Epithelial cell of proximal tubule (primary cell): ENCODE measurements around the gene VKORC1L1. TPM values are rescaled to one million over a fixed set of nuclear protein-coding genes. Genes with fewer than 3 reads are reported as not detected.
A peak's percentile ranks its signal among the peaks of the same experiment; 100 is the strongest.
"Not testable (repeated sequence)": the region's sequence is repeated elsewhere in the genome, so short reads cannot be mapped to it uniquely, and the experiment has no call there.

Source experiments
- DNase-seq: peaks from one replicate; pipeline ENCODE4 v3.0.0-alpha.2; 2011; ENCODE audit warnings: low read depth
- H3K4me3 ChIP-seq: 2 replicates; pipeline ENCODE4 v1.5.1; 2011; ENCODE audit warnings: low read depth, mild to moderate bottlenecking, low read length
- CTCF ChIP-seq: conservative IDR thresholded peaks from 2 replicates; pipeline ENCODE4 v1.5.1; 2012; ENCODE audit warnings: low read depth, mild to moderate bottlenecking, low read length
- total RNA-seq: library from RNA; depleted of rRNA; stranded (reverse); fragments of >200 nt; gene quantifications from 2 replicates; pipeline ENCODE4 v1.2.3, GENCODE V29; 2015

The VKORC1L1 gene
- total RNA-seq, 1 donor from 2014 or later: 13.8 TPM

- no peak for DNase-seq
- H3K4me3 ChIP-seq: no peak overlapping the region
- no peak for TF ChIP-seq CTCF
Observed at GRCh38 chr7:65846008-65846570, 26.8 kb upstream of the VKORC1L1 start.

- H3K4me3 ChIP-seq, DNase-seq: not testable (repeated sequence)
Observed at GRCh38 chr7:65853426-65853825, 19.4 kb upstream of the VKORC1L1 start.

- not testable (repeated sequence) for H3K4me3 ChIP-seq, DNase-seq
Observed at GRCh38 chr7:65853892-65854291, 19.0 kb upstream of the VKORC1L1 start.

- not testable (repeated sequence) for DNase-seq, H3K4me3 ChIP-seq
Observed at GRCh38 chr7:65857321-65857894, 15.5 kb upstream of the VKORC1L1 start.

GRCh38 chr7:65858660-65859059 is 14.2 kb upstream of the VKORC1L1 start:
- DNase-seq, H3K4me3 ChIP-seq: not testable (repeated sequence)

GRCh38 chr7:65866244-65866643 is 6.6 kb upstream of the VKORC1L1 start:
- DNase-seq, H3K4me3 ChIP-seq: not testable (repeated sequence)

- not testable (repeated sequence) for DNase-seq, H3K4me3 ChIP-seq
Observed at GRCh38 chr7:65867681-65868080, 5.2 kb upstream of the VKORC1L1 start.

- not testable (repeated sequence) for DNase-seq, H3K4me3 ChIP-seq
Observed at GRCh38 chr7:65869312-65869711, 3.6 kb upstream of the VKORC1L1 start.

- DNase-seq: not testable (repeated sequence)
Observed at GRCh38 chr7:65871451-65871850, 1.4 kb upstream of the VKORC1L1 start.

GRCh38 chr7:65873582-65874193 is 814 bp downstream of the VKORC1L1 start:
- DNase-seq: not testable (repeated sequence)
- H3K4me3 ChIP-seq: peak overlapping the region; percentile 72

More at GRCh38 chr7:65871451-65871850, 1.4 kb upstream of the VKORC1L1 start:
- not testable (repeated sequence) for H3K4me3 ChIP-seq

GRCh38 chr7:65875715-65876114 is 2.8 kb downstream of the VKORC1L1 start:
- DNase-seq, H3K4me3 ChIP-seq: not testable (repeated sequence)

- DNase-seq, H3K4me3 ChIP-seq: not testable (repeated sequence)
Observed at GRCh38 chr7:65879292-65880153, 6.6 kb downstream of the VKORC1L1 start.

- H3K4me3 ChIP-seq, DNase-seq: not testable (repeated sequence)
Observed at GRCh38 chr7:65880242-65880641, 7.4 kb downstream of the VKORC1L1 start.

- not testable (repeated sequence) for H3K4me3 ChIP-seq, DNase-seq
Observed at GRCh38 chr7:65884983-65885382, 12.1 kb downstream of the VKORC1L1 start.

- not testable (repeated sequence) for DNase-seq, H3K4me3 ChIP-seq
Observed at GRCh38 chr7:65885533-65885932, 12.7 kb downstream of the VKORC1L1 start.

- H3K4me3 ChIP-seq, DNase-seq: not testable (repeated sequence)
Observed at GRCh38 chr7:65888434-65889156, 15.7 kb downstream of the VKORC1L1 start.

- DNase-seq, H3K4me3 ChIP-seq: not testable (repeated sequence)
Observed at GRCh38 chr7:65889722-65890121, 16.8 kb downstream of the VKORC1L1 start.
